IMR-90 (cell line): ENCODE results near the gene TTC9. TPM values are rescaled to one million over a fixed set of nuclear protein-coding genes. Genes with fewer than 3 reads are reported as not detected.

Source experiments
- ATAC-seq: fragments of 200-7000 bp; cut with Tn5 transposase; 2 replicates; pipeline ENCODE4 v1.9.1; 2020; ENCODE audit warnings: low read depth, mild to moderate bottlenecking, moderate library complexity
- BruUV-seq: library from RNA; stranded (reverse); fragments of 400-500 nt; replicated peaks from 2 replicates; lab custom pipeline; 2021; lab: Mats Ljungman, UMichigan
- CTCF ChIA-PET: fragments of 300-600 bp; formaldehyde crosslinking; extraction: SDS; loops from one replicate; lab custom pipeline; 2021; ENCODE audit warnings: antibody characterized with exemption; lab: Yijun Ruan, JAX
- POLR2A ChIA-PET: fragments of 300-600 bp; sonication (Branson Sonifier 250); formaldehyde crosslinking; loops from one replicate; lab custom pipeline; 2022; ENCODE audit warnings: antibody characterized with exemption; ENCODE audit not compliant: unreplicated experiment; lab: Charles Lee
- DNase-seq: peaks from one replicate; pipeline ENCODE4 v3.0.0; 2013
- H2AFZ ChIP-seq: replicated peaks from 2 replicates; pipeline ENCODE3; 2013; ENCODE audit warnings: low read length, mild to moderate bottlenecking; ENCODE audit not compliant: poor library complexity
- H2AK5ac ChIP-seq: 2 replicates; pipeline ENCODE4 v1.6.1; 2013; ENCODE audit warnings: low read depth, low read length, inconsistent platforms
- H2AK9ac ChIP-seq: replicated peaks from 2 replicates; pipeline ENCODE3; 2013; ENCODE audit warnings: mild to moderate bottlenecking, low read depth, low read length, moderate library complexity; ENCODE audit not compliant: poor library complexity
- H2BK120ac ChIP-seq: 2 replicates; pipeline ENCODE4 v1.6.1; 2013; ENCODE audit warnings: low read depth, low read length, inconsistent platforms
- H2BK15ac ChIP-seq: 3 replicates; pipeline ENCODE4 v1.6.1; 2013; ENCODE audit warnings: low read depth, low read length, inconsistent platforms
- H2BK20ac ChIP-seq: 2 replicates; pipeline ENCODE4 v1.6.1; 2013; ENCODE audit warnings: low read depth, mild to moderate bottlenecking, inconsistent platforms, low read length, moderate library complexity
- H2BK5ac ChIP-seq: 2 replicates; pipeline ENCODE4 v1.6.1; 2013; ENCODE audit warnings: mild to moderate bottlenecking, low read depth, low read length, inconsistent platforms; ENCODE audit not compliant: poor library complexity, severe bottlenecking
- H3K14ac ChIP-seq: replicated peaks from 2 replicates; pipeline ENCODE4 v1.6.1; 2013; ENCODE audit warnings: low read depth, low read length, inconsistent platforms
- H3K18ac ChIP-seq: 2 replicates; pipeline ENCODE4 v1.6.1; 2013; ENCODE audit warnings: low read depth, low read length, control low read depth
- H3K23ac ChIP-seq: 2 replicates; pipeline ENCODE4 v1.6.1; 2013; ENCODE audit warnings: low read depth, low read length, inconsistent platforms
- H3K27ac ChIP-seq: 2 replicates; pipeline ENCODE4 v1.5.1; 2013; ENCODE audit warnings: mild to moderate bottlenecking, control low read depth, low read length; ENCODE audit not compliant: insufficient read depth
- H3K27me3 ChIP-seq: 2 replicates; pipeline ENCODE4 v1.6.1; 2013; ENCODE audit warnings: low read length; ENCODE audit not compliant: control insufficient read depth, insufficient read depth
- H3K36me3 ChIP-seq: 2 replicates; pipeline ENCODE4 v1.6.1; 2013; ENCODE audit warnings: low read length, mixed read lengths; ENCODE audit not compliant: control insufficient read depth, insufficient read depth
- H3K4ac ChIP-seq: 2 replicates; pipeline ENCODE4 v1.6.1; 2013; ENCODE audit warnings: low read depth, low read length, inconsistent platforms
- H3K4me1 ChIP-seq: 2 replicates; pipeline ENCODE4 v1.6.1; 2013; ENCODE audit warnings: low read length, mixed read lengths; ENCODE audit not compliant: control insufficient read depth, insufficient read depth
- H3K4me2 ChIP-seq: 2 replicates; pipeline ENCODE4 v1.6.1; 2013; ENCODE audit warnings: low read depth, mild to moderate bottlenecking, control low read depth, low read length, moderate library complexity
- H3K4me3 ChIP-seq: 2 replicates; pipeline ENCODE4 v1.5.1; 2013; ENCODE audit warnings: low read depth, mild to moderate bottlenecking, control low read depth, low read length, moderate library complexity; ENCODE audit not compliant: insufficient read depth
- H3K56ac ChIP-seq: 2 replicates; pipeline ENCODE4 v1.6.1; 2013; ENCODE audit warnings: low read length, inconsistent platforms; ENCODE audit not compliant: insufficient read depth; ENCODE audit errors: extremely low read depth
- H3K79me1 ChIP-seq, 2 experiments: 2 replicates each; pipeline ENCODE4 v1.6.1; 2013; ENCODE audit warnings: low read length in 2 of 2, inconsistent platforms in 1 of 2, low read depth in 1 of 2
- H3K9ac ChIP-seq: 2 replicates; pipeline ENCODE4 v1.6.1; 2013; ENCODE audit warnings: low read depth, low read length, control low read depth
- H3K9me1 ChIP-seq: 2 replicates; pipeline ENCODE4 v1.6.1; 2013; ENCODE audit warnings: low read length, inconsistent platforms; ENCODE audit not compliant: insufficient read depth
- H3K9me3 ChIP-seq: 2 replicates; pipeline ENCODE4 v1.6.1; 2013; ENCODE audit warnings: low read length; ENCODE audit not compliant: control insufficient read depth, insufficient read depth
- H4K20me1 ChIP-seq: 2 replicates; pipeline ENCODE4 v1.6.1; 2013; ENCODE audit warnings: low read length, inconsistent platforms; ENCODE audit not compliant: insufficient read depth
- H4K5ac ChIP-seq: 2 replicates; pipeline ENCODE4 v1.6.1; 2013; ENCODE audit warnings: mild to moderate bottlenecking, low read depth, low read length, control low read depth
- H4K8ac ChIP-seq, 2 experiments: 2 replicates each; pipeline ENCODE4 v1.6.1; 2013; ENCODE audit warnings: low read depth in 2 of 2, low read length in 2 of 2, control low read depth in 1 of 2, inconsistent platforms in 1 of 2
- H4K91ac ChIP-seq: 2 replicates; pipeline ENCODE4 v1.6.1; 2013; ENCODE audit warnings: low read depth, low read length, inconsistent platforms; ENCODE audit not compliant: insufficient read depth
- CEBPB ChIP-seq: IDR thresholded peaks from 2 replicates; pipeline ENCODE4 v1.6.1; 2012; ENCODE audit warnings: low read depth, low read length, improper control_type of control experiment
- CHD1 ChIP-seq: IDR thresholded peaks from 2 replicates; pipeline ENCODE4 v1.6.1; 2012; ENCODE audit warnings: low read depth, low read length, improper control_type of control experiment
- MAFK ChIP-seq: IDR thresholded peaks from 2 replicates; pipeline ENCODE4 v1.6.1; 2012; ENCODE audit warnings: low read depth, low read length, improper control_type of control experiment
- MXI1 ChIP-seq: IDR thresholded peaks from 2 replicates; pipeline ENCODE4 v1.6.1; 2012; ENCODE audit warnings: low read depth, mild to moderate bottlenecking, low read length, moderate library complexity, borderline replicate concordance
- NFE2L2 ChIP-seq: fragments of 150-350 bp; IDR thresholded peaks from 2 replicates; pipeline ENCODE4 v1.6.1; 2016; ENCODE audit warnings: low read depth, mild to moderate bottlenecking, low read length
- RCOR1 ChIP-seq: IDR thresholded peaks from 2 replicates; pipeline ENCODE4 v1.6.1; 2012; ENCODE audit warnings: mild to moderate bottlenecking, low read length, improper control_type of control experiment; ENCODE audit not compliant: insufficient replicate concordance
- RFX5 ChIP-seq: IDR thresholded peaks from 2 replicates; pipeline ENCODE4 v1.8.0; 2012; ENCODE audit warnings: low read depth, mild to moderate bottlenecking, low read length, moderate library complexity
- WGBS, 2 experiments: methylation state at CpG; one replicate each; pipeline versions ENCODE4 v1.1.5 to v1.1.7; 2013; ENCODE audit warnings: missing lambda C conversion rate in 2 of 2; ENCODE audit not compliant: insufficient read length in 1 of 2; ENCODE audit errors: extremely low coverage in 2 of 2; 5-methylcytosine and 5-hydroxymethylcytosine counted together
- dilution Hi-C: fragments of 300-500 bp; cut with HindIII; formaldehyde crosslinking; loops from one replicate; pipeline ENCODE4 v1.14.3; 2018; ENCODE audit warnings: low sequenced_read_pairs; ENCODE audit not compliant: unreplicated experiment
- in situ Hi-C: fragments of 300-500 bp; cut with MboI; formaldehyde crosslinking; loops from 3 replicates; pipeline ENCODE4 v1.14.3; 2019; ENCODE audit warnings: low sequenced_read_pairs, inconsistent platforms, mixed read lengths
- intact Hi-C: fragments of 100-400 bp; cut with micrococcal nuclease; formaldehyde crosslinking; loops from 2 replicates; pipeline ENCODE4 v1.10.0; 2022
- polyA plus RNA-seq, 3 experiments: library from polyadenylated mRNA; depleted of rRNA; stranded (reverse); fragments of >200 nt; gene quantifications; 2 replicates each; pipeline ENCODE4 v1.2.3, GENCODE V29; 2012; ENCODE audit warnings: low replicate concordance in 1 of 3
- total RNA-seq: library from RNA; depleted of rRNA; stranded (reverse); fragments of >200 nt; gene quantifications from 2 replicates; pipeline ENCODE4 v1.2.3, GENCODE V29; 2012

The TTC9 gene
- total and polyA plus RNA-seq, 2 of the 4 experiments (the other 2 are of a cell fraction) = 0.02 TPM; not detected in 1

DNA sequence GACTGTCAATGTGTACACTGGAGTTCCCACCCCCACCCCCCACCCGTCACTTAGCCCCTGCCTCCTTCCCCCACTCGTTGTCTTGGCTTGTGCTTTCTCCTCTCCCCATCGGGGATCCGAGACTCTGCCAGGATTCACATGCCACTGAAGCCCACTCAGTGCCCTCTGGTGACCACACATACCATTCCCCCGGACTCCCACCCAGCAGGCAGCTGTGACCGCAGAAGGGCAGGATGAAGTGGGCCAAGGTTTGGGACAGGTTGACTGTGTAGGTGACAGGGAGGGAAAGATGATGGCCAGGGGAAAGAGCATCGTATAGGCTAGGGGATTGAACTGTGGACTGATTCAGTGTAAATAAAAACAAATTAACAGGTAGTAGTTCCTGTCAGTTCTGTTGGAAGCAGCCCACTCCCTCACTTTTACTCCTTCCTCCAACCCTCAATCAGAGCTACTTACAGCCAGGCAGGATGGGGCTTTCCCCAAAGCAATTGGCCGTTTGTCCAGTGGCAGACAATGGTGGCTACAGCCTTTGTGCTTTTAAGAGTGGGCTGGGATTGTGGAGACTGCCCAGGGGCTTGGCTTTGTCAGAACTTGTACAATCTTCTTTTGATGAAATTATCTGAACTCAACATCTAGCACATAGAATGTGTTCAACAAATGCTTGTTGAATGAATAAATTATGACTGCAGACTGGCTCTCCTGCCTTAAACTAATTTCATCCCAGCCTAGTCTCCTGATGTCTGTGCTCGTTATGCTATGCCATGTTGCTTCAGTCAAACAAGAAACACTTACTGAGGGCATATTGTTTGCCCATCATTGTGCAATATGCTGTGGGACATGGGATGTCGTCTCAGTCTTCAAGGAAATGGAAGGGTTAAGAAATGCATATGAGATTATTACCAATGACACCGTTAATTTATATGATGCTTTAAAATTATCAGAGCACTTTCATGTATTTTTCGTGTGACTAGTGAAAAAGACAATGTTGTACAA is 30.2 kb downstream of the TTC9 start:
- intact Hi-C loops = no loop called here
- dilution Hi-C loops = no loop called here
- Histone ChIP-seq H4K20me1 (no peaks in the 10 kb centered on the region), H4K8ac (no peak overlapping the region), H2BK120ac (no peak overlapping the region), H3K23ac (no peak overlapping the region), H2AFZ (no peak overlapping the region), H3K14ac (no peak overlapping the region), H3K36me3 (no peaks in the 10 kb centered on the region), H3K4me2 (no peak overlapping the region), H3K4ac (no peak overlapping the region), H4K91ac (no peak overlapping the region), H2AK5ac (no peak overlapping the region), H2AK9ac (no peak overlapping the region), H3K9me1 (no peaks in the 10 kb centered on the region), H3K56ac (no peak overlapping the region), H2BK20ac (no peak overlapping the region), H3K18ac (no peak overlapping the region), H3K4me3 (no peak overlapping the region), H3K9ac (no peak overlapping the region), H2BK15ac (no peak overlapping the region), H2BK5ac (no peak overlapping the region), H4K5ac (no peak overlapping the region), H3K4me1 (no peaks in the 10 kb centered on the region), H3K9me3 (no peaks in the 10 kb centered on the region), H3K27me3 (peaks cover 6% of the 10 kb centered on the region; the same call in 1 of the 2 replicates), H3K27ac (no peak overlapping the region), H3K79me1 (no peaks in the 10 kb centered on the region)
- TF ChIP-seq CEBPB (peak; percentile 53; the same call in 1 of the 2 replicates), RCOR1 (no peak), RFX5 (no peak), MXI1 (no peak), CHD1 (no peak), MAFK (no peak), NFE2L2 (no peak)
- BruUV-seq = no TSS peak
- in situ Hi-C loops = no loop called here
- no CpG with 5 or more reads among the region's 12 CpGs for WGBS, 2 experiments
- ChIA-PET POLR2A (no interaction called here), CTCF (no interaction called here)
- ATAC-seq (no peak), DNase-seq (no peak)
